OCI-LY7 (cell line): ENCODE data around the gene GULP1. TPM values are rescaled to one million over a fixed set of nuclear protein-coding genes. Genes with fewer than 3 reads are reported as not detected.

Experiments used
- BruUV-seq: library from RNA; stranded (reverse); fragments of 400-500 nt; replicated peaks from 2 replicates; lab custom pipeline; 2021; lab: Mats Ljungman, UMichigan
- CTCF ChIA-PET: fragments of 300-600 bp; sonication (Branson Sonifier 250); formaldehyde crosslinking; loops from one replicate; lab custom pipeline; 2022; ENCODE audit warnings: antibody characterized with exemption; ENCODE audit not compliant: unreplicated experiment; lab: Charles Lee
- POLR2A ChIA-PET: fragments of 300-600 bp; sonication (Branson Sonifier 250); formaldehyde crosslinking; loops from one replicate; lab custom pipeline; 2022; ENCODE audit warnings: antibody characterized with exemption; lab: Charles Lee
- DNase-seq: peaks from one replicate; pipeline ENCODE4 v3.0.0-alpha.2; 2015; ENCODE audit warnings: low spot score
- H2AFZ ChIP-seq: fragments of 200-600 bp; sonication (generic), shearing (Covaris generic); 2 replicates; pipeline ENCODE4 v1.6.1; 2014; ENCODE audit warnings: mild to moderate bottlenecking, antibody characterized with exemption, low read length, moderate library complexity
- H3K27ac ChIP-seq: fragments of 200-600 bp; sonication (generic); 2 replicates; pipeline ENCODE4 v1.5.1; 2014; ENCODE audit warnings: mixed run types, low read depth, mild to moderate bottlenecking, moderate library complexity, low read length, inconsistent platforms; ENCODE audit not compliant: poor library complexity, severe bottlenecking
- H3K36me3 ChIP-seq: fragments of 200-600 bp; sonication (generic); 2 replicates; pipeline ENCODE4 v1.6.1; 2014; ENCODE audit warnings: mild to moderate bottlenecking, antibody characterized with exemption, low read length, moderate library complexity, mixed read lengths; ENCODE audit not compliant: insufficient read depth
- H3K4me1 ChIP-seq: fragments of 200-600 bp; sonication (generic); 2 replicates; pipeline ENCODE4 v1.5.1; 2014; ENCODE audit warnings: mild to moderate bottlenecking, low read length; ENCODE audit not compliant: insufficient read depth, poor library complexity, severe bottlenecking
- H3K4me2 ChIP-seq: fragments of 200-600 bp; sonication (generic); 2 replicates; pipeline ENCODE4 v1.6.1; 2014; ENCODE audit warnings: mild to moderate bottlenecking, low read length
- H3K4me3 ChIP-seq: fragments of 200-600 bp; sonication (generic); 2 replicates; pipeline ENCODE4 v1.5.1; 2014; ENCODE audit warnings: mild to moderate bottlenecking, low read depth, low read length; ENCODE audit not compliant: poor library complexity, severe bottlenecking
- H3K79me2 ChIP-seq: fragments of 200-600 bp; sonication (generic); 2 replicates; pipeline ENCODE4 v1.6.1; 2016; ENCODE audit warnings: low read depth, mild to moderate bottlenecking, low read length, moderate library complexity, mixed read lengths; ENCODE audit not compliant: insufficient read depth
- H3K9me2 ChIP-seq: fragments of 200-600 bp; sonication (generic); 2 replicates; pipeline ENCODE4 v1.6.1; 2016; ENCODE audit warnings: mild to moderate bottlenecking, low read length, mixed read lengths; ENCODE audit not compliant: insufficient read depth
- H3K9me3 ChIP-seq: fragments of 200-600 bp; sonication (generic); 2 replicates; pipeline ENCODE4 v1.6.1; 2014; ENCODE audit warnings: mild to moderate bottlenecking, mixed run types, low read length, mixed read lengths
- H4K20me1 ChIP-seq: fragments of 200-600 bp; sonication (generic); 2 replicates; pipeline ENCODE4 v1.6.1; 2014; ENCODE audit warnings: mild to moderate bottlenecking, antibody characterized with exemption, low read length, moderate library complexity, mixed read lengths; ENCODE audit not compliant: insufficient read depth
- CTCF ChIP-seq: fragments of 200-600 bp; sonication (generic); conservative IDR thresholded peaks from 2 replicates; pipeline ENCODE4 v1.5.1; 2014; ENCODE audit warnings: mild to moderate bottlenecking, antibody characterized with exemption, low read length, moderate library complexity, mixed read lengths
- EZH2phosphoT487 ChIP-seq: fragments of 200-600 bp; sonication (generic); IDR thresholded peaks from 2 replicates; pipeline ENCODE4 v1.6.1; 2018; ENCODE audit warnings: low read depth, borderline replicate concordance, mild to moderate bottlenecking, mixed run types, antibody characterized with exemption, low read length, moderate library complexity, mixed read lengths
- intact Hi-C: fragments of 100-400 bp; cut with micrococcal nuclease; formaldehyde crosslinking; loops from one replicate; pipeline ENCODE4 v1.10.0; 2022; ENCODE audit not compliant: unreplicated experiment
- total RNA-seq, 2 experiments: library from RNA; depleted of rRNA in 1 of 2; stranded (reverse); fragments of >200 nt in 1 of 2; shearing (Covaris generic) in 1 of 2; gene quantifications; 2 replicates each; pipeline ENCODE4 v1.2.3, GENCODE V29; 2014 to 2022

GULP1 gene
- total RNA-seq, 2 experiments from 2014 or later, result not detected

- Histone ChIP-seq H3K4me3 (no peak overlapping the region), H3K36me3 (no peaks in the 10 kb centered on the region), H2AFZ (no peak overlapping the region), H3K4me2 (no peak overlapping the region), H3K27ac (no peak overlapping the region), H3K4me1 (no peaks in the 10 kb centered on the region), H4K20me1 (no peaks in the 10 kb centered on the region), H3K79me2 (no peaks in the 10 kb centered on the region), H3K9me2 (no peaks in the 10 kb centered on the region), H3K9me3 (no peaks in the 10 kb centered on the region)
- BruUV-seq, result no TSS peak
- TF ChIP-seq EZH2phosphoT487, result no peak
- TF ChIP-seq CTCF, result no peak
- no peak for DNase-seq
- ChIA-PET CTCF (no interaction called here), POLR2A (no interaction called here)
- intact Hi-C loops, result no loop called here
These were observed 124.0 kb downstream of the GULP1 start for GRCh38 chr2:188415754-188416083.

- TF ChIP-seq CTCF, result no peak
- TF ChIP-seq EZH2phosphoT487, result no peak
- Histone ChIP-seq H2AFZ (no peak overlapping the region), H3K4me3 (no peak overlapping the region), H3K4me2 (no peak overlapping the region), H3K9me2 (no peaks in the 10 kb centered on the region), H3K79me2 (no peaks in the 10 kb centered on the region), H3K4me1 (no peaks in the 10 kb centered on the region), H3K27ac (no peak overlapping the region), H4K20me1 (no peaks in the 10 kb centered on the region), H3K9me3 (no peaks in the 10 kb centered on the region), H3K36me3 (no peaks in the 10 kb centered on the region)
- no TSS peak for BruUV-seq
- intact Hi-C loops, result no loop called here
- DNase-seq, result no peak
- ChIA-PET POLR2A (no interaction called here), CTCF (no interaction called here)
These were observed 124.7 kb downstream of the GULP1 start for GRCh38 chr2:188416367-188416766.

- TF ChIP-seq EZH2phosphoT487, result no peak
- no peak for TF ChIP-seq CTCF
- H3K4me3 ChIP-seq, result no peak overlapping the region
- DNase-seq, result no peak
- H4K20me1 ChIP-seq, result no peaks in the 10 kb centered on the region
- H2AFZ ChIP-seq, result no peak overlapping the region
- intact Hi-C loops, result no loop called here
- H3K4me1 ChIP-seq, result no peaks in the 10 kb centered on the region
- H3K27ac ChIP-seq, result no peak overlapping the region
- H3K4me2 ChIP-seq, result no peak overlapping the region
- H3K36me3 ChIP-seq, result no peaks in the 10 kb centered on the region
- POLR2A ChIA-PET, result no interaction called here
- H3K9me3 ChIP-seq, result no peaks in the 10 kb centered on the region
- CTCF ChIA-PET, result no interaction called here
- H3K79me2 ChIP-seq, result no peaks in the 10 kb centered on the region
- H3K9me2 ChIP-seq, result no peaks in the 10 kb centered on the region
- no TSS peak for BruUV-seq
These were observed 131.1 kb downstream of the GULP1 start for GRCh38 chr2:188422726-188423125.
